Esophagus muscularis mucosa (tissue), 4 donors: Measurements from ENCODE around the gene GLIS2. TPM values are rescaled to one million over a fixed set of nuclear protein-coding genes. Genes with fewer than 3 reads are reported as not detected.
A peak's percentile ranks its signal among the peaks of the same experiment; 100 is the strongest.

Experiments
- DNase-seq: peaks from one replicate; pipeline ENCODE4 v3.0.0-alpha.2; 2017; ENCODE audit errors: extremely low spot score
- H3K27ac ChIP-seq, 4 donors: fragments of 200-600 bp; sonication (generic); replicated peaks in 1 of 4; 1 replicate in 3 of 4; 2 replicates in 1 of 4; pipeline ENCODE4 v1.5.1; 2016 to 2019; ENCODE audit warnings: mild to moderate bottlenecking in 1 of 4
- H3K27me3 ChIP-seq, 4 donors: fragments of 200-600 bp; sonication (generic); one replicate each; pipeline versions ENCODE4 v1.5.1 to v1.6.0; 2016 to 2019
- H3K36me3 ChIP-seq, 4 donors: fragments of 200-600 bp; sonication (generic); one replicate each; pipeline ENCODE4 v1.5.1; 2016 to 2019
- H3K4me1 ChIP-seq, 4 donors: fragments of 200-600 bp; sonication (generic); one replicate each; pipeline ENCODE4 v1.5.1; 2016 to 2019
- H3K4me3 ChIP-seq, 4 donors: fragments of 200-600 bp; sonication (generic); 1 replicate in 2 of 4; 2 replicates in 2 of 4; pipeline ENCODE4 v1.5.1; 2016 to 2019; ENCODE audit warnings: mild to moderate bottlenecking in 4 of 4, moderate library complexity in 1 of 4
- H3K9me3 ChIP-seq, 4 donors: fragments of 200-600 bp; sonication (generic); 1 replicate in 3 of 4; 2 replicates in 1 of 4; pipeline ENCODE4 v1.5.1; 2016 to 2019
- EP300 ChIP-seq: sonication (generic); formaldehyde crosslinking; IDR thresholded peaks from one replicate; pipeline ENCODE4 v1.6.1; 2017; ENCODE audit warnings: antibody characterized with exemption
- POLR2A ChIP-seq: fragments of 450-650 bp; IDR thresholded peaks from one replicate; pipeline ENCODE4 v1.6.1; 2017; ENCODE audit warnings: antibody characterized with exemption, moderate library complexity, mild to moderate bottlenecking, low read depth
- POLR2AphosphoS5 ChIP-seq, 2 donors: sonication (generic); formaldehyde crosslinking; IDR thresholded peaks; one replicate each; pipeline ENCODE4 v1.6.1; 2017; ENCODE audit warnings: antibody characterized with exemption in 2 of 2
- WGBS: methylation state at CpG from one replicate; pipeline ENCODE4 v1.1.5; 2018; 5-methylcytosine and 5-hydroxymethylcytosine counted together
- intact Hi-C: fragments of 100-400 bp; cut with DNase I; formaldehyde crosslinking; loops from one replicate; pipeline ENCODE4 v1.15.1; 2023
- total RNA-seq, 4 donors: library from RNA; depleted of rRNA; stranded (reverse); fragments of >200 nt; gene quantifications; one replicate each; pipeline versions ENCODE4 v1.1.0 to v1.2.1, GENCODE V29; 2016
- TF ChIP-seq, protein P1 (sequence below), 3 experiments: fragments of 200-600 bp in 2 of 3; fragments of 450-650 bp in 1 of 3; sonication (generic) in 2 of 3; IDR thresholded peaks; one replicate each; pipeline ENCODE4 v1.5.1; 2017 to 2019; ENCODE audit warnings: antibody characterized with exemption in 3 of 3, mild to moderate bottlenecking in 2 of 3, moderate library complexity in 1 of 3

The GLIS2 gene
- total RNA-seq, 4 donors from 2014 or later: 10.8 to 32.6 (median 14.9) TPM

DNA sequence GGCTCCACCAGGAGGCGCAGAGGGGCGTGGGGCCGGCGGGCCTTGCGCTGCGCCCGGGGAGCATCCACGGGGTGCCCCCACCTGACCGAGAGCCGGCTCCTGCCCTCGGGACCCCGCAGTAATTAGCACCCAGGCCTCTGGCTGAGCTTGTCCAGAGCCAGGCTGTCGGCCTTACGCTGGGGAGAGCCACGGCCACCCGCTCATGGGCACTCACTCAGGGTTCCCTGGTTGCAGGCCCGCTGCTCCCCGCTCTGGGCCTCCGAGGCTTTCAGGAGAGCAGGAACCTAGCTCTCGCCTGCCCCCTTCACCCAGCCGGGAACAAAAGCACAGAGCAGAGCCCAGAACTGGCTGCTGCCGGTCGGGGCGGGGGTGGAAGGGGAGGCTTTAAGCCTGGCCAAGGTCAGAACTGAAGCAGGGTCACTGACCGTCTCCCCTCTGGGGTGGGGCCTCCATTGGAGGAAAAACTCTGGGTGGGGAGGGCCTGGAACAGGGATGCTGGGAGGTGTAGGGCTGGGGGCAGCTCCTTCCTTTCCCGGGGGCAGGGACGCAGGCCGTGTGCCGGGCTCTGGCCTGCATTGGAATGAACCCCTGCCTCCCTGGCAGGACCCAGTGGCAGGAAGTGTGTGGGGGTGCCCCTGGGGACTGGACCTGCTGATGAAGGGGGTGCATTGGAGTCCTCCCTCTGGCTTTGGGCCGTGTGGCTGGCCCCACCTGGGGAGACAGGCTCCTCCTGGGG lies 12.3 kb downstream of the GLIS2 start:
- peak overlapping the region; percentile 48 to 56 (median 50) for H3K4me3 ChIP-seq
- peak; percentile 96 for DNase-seq
- H3K27ac ChIP-seq: peak overlapping the region; percentile 79 to 90 (median 88)
- WGBS: 0% methylated on average over 2 of the region's 30 CpGs
- peaks cover 61 to 87% (median 81%) of the 10 kb centered on the region in 4 donors for H3K4me1 ChIP-seq
- peaks cover 0 to 13% (median 13%) of the 10 kb centered on the region in 4 donors for H3K36me3 ChIP-seq
- intact Hi-C loops: loop anchor here (1.0 to 5.0 kb wide), 3 partner anchors 36 to 126 kb away; partner anchors contain the start of gene TFAP4
- no peaks in the 10 kb centered on the region for H3K27me3 ChIP-seq
- TF ChIP-seq POLR2AphosphoS5 (IDR thresholded peaks at IDR 0.05) (peak; percentile 43 to 65), EP300 (no peak), POLR2A (no peak)
- TF ChIP-seq, protein P1, sequence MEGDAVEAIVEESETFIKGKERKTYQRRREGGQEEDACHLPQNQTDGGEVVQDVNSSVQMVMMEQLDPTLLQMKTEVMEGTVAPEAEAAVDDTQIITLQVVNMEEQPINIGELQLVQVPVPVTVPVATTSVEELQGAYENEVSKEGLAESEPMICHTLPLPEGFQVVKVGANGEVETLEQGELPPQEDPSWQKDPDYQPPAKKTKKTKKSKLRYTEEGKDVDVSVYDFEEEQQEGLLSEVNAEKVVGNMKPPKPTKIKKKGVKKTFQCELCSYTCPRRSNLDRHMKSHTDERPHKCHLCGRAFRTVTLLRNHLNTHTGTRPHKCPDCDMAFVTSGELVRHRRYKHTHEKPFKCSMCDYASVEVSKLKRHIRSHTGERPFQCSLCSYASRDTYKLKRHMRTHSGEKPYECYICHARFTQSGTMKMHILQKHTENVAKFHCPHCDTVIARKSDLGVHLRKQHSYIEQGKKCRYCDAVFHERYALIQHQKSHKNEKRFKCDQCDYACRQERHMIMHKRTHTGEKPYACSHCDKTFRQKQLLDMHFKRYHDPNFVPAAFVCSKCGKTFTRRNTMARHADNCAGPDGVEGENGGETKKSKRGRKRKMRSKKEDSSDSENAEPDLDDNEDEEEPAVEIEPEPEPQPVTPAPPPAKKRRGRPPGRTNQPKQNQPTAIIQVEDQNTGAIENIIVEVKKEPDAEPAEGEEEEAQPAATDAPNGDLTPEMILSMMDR (IDR thresholded peaks at IDR 0.05): peak; percentile 55 to 72 (median 64)
- no peaks in the 10 kb centered on the region for H3K9me3 ChIP-seq

DNA sequence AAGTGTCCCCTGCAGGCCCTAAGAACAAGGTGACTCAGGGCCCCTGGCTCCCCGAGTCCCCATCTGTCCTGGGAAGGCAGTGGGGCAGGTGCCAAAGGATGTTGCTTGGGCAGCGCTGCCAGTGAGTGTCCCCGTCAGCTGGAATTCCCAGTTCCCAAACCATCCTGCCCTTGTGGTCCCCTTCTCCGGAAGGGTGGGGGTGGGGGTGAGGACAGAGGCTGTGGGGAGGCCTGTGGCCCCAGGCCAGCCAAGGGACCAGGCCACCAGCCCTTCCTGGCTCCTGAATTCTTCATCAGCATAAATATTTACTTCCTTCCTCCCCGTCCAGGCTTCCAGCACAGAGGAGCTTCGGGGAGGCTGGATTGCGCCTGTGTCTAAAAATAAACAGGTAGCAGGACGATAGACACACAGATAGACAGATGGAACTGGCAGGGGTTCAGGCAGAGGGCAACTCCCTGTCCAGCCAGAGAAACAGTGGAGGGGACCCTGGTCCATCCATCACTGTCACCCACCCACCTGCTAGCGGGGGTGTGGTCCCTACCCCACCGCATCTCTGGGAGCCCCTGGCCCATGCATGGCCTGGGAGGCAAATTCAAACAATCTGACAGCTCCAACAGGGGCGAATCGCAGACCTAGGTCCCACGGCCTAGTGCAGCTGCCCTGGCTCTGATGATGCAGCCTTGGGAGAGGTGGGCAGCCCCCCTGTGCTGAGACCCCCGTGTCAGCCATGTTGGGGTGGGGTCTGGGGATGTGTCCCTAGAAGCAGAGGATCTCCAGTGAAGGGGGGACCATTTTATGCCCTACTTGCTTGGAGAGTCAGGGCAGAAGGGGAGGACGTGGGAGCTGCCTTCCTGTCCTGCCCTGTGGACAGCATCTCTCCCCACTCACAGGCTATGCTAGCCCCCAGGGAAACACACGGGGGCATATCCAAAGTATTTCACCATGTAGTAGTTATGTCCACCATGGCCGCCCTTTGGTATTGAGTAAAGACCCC lies 13.2 kb downstream of the GLIS2 start:
- Histone ChIP-seq H3K27ac (peak overlapping the region; percentile 79 to 90 (median 88)), H3K4me1 (peaks cover 52 to 78% (median 72%) of the 10 kb centered on the region in 4 donors), H3K36me3 (peaks cover 0 to 20% (median 19%) of the 10 kb centered on the region in 4 donors), H3K9me3 (no peaks in the 10 kb centered on the region), H3K27me3 (no peaks in the 10 kb centered on the region), H3K4me3 (peak overlapping the region; percentile 48 to 56 (median 50))
- intact Hi-C loops: loop anchor here (1.0 to 5.0 kb wide), 3 partner anchors 37 to 127 kb away; partner anchors contain the start of gene TFAP4
- TF ChIP-seq POLR2A: no peak
- 29% methylated on average over 9 of the region's 17 CpGs for WGBS
- DNase-seq: no peak

DNA sequence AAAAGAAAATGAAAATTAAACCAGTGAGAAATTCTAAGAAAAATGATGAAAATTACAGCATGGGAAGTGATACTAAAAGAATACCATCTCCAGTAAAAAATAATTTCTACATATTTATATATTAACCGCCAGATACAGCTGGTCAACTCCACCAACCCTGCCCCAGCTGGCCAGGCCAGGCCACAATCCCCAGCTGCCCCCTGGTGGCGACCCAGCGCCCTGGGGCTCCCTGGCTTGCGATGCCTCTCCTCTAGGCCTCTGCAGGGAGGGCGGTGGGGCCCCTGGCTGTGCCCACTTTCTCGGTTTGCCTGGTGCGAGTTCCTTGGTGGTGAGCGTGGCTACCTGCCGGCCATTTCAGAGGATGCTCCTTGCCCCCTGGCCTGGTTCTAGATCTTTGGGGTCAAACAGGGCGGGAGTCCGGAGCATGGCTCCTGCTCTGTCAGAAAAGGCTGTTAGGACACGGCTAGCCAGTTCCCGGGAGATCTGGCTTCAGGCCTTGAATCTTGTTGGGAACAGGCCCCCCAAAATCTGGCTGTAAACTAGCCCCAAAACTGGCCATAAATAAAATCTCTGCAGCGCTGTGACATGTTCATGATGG lies 14.5 kb downstream of the GLIS2 start:
- peaks cover 3 to 32% (median 31%) of the 10 kb centered on the region in 4 donors for H3K36me3 ChIP-seq
- 52% methylated on average over 14 of the region's 14 CpGs for WGBS
- intact Hi-C loops: no loop called here
- H3K27me3 ChIP-seq: no peaks in the 10 kb centered on the region
- peaks cover 39 to 65% (median 60%) of the 10 kb centered on the region in 4 donors for H3K4me1 ChIP-seq
- no peak for DNase-seq
- no peaks in the 10 kb centered on the region for H3K9me3 ChIP-seq
- H3K4me3 ChIP-seq: no peak overlapping the region
- TF ChIP-seq EP300 (no peak), POLR2A (no peak)
- TF ChIP-seq, protein P1 (IDR thresholded peaks at IDR 0.05): peak; percentile 94 to 99 (median 98)
- H3K27ac ChIP-seq: peak overlapping the region; percentile 29 to 90 (median 84)

DNA sequence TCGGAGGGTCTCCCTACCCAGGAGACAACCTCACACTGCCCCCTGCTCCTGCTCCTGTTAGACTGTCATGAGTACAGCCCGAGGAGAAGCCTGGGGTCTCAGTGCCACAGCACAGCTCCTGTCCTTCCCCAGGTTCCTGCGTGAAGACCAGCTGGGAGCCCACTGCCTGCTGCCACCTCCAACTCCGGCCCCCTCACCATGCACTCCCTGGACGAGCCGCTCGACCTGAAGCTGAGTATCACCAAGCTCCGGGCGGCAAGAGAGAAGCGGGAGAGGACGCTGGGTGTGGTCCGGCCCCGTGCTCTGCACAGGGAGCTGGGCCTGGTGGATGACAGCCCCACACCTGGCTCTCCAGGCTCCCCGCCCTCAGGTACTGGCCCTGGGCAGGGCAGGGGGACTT lies 16.2 kb downstream of the GLIS2 start:
- DNase-seq: no peak
- 80% methylated on average over 6 of the region's 14 CpGs for WGBS
- H3K4me1 ChIP-seq: peaks cover 33 to 48% (median 42%) of the 10 kb centered on the region in 4 donors
- H3K36me3 ChIP-seq: peaks cover 11 to 49% (median 48%) of the 10 kb centered on the region in 4 donors
- intact Hi-C loops: no loop called here
- H3K4me3 ChIP-seq: no peak overlapping the region
- H3K27me3 ChIP-seq: no peaks in the 10 kb centered on the region
- no peak overlapping the region for H3K27ac ChIP-seq
- TF ChIP-seq POLR2A (no peak), EP300 (no peak), POLR2AphosphoS5 (IDR thresholded peaks at IDR 0.05) (no peak)
- TF ChIP-seq, protein P1 (IDR thresholded peaks at IDR 0.05): no peak
- H3K9me3 ChIP-seq: no peaks in the 10 kb centered on the region
